HepG2 (cell line): ENCODE results near the gene SLCO2A1. TPM values are rescaled to one million over a fixed set of nuclear protein-coding genes. Genes with fewer than 3 reads are reported as not detected.

Source experiments
- ATAC-seq: fragments of 200-7000 bp; cut with Tn5 transposase; 3 replicates; pipeline ENCODE4 v1.9.1; 2020; ENCODE audit warnings: mild to moderate bottlenecking, moderate library complexity
- BruUV-seq: library from RNA; stranded (reverse); fragments of 400-500 nt; replicated peaks from 2 replicates; lab custom pipeline; 2021; lab: Mats Ljungman, UMichigan
- CTCF ChIA-PET: fragments of 300-600 bp; formaldehyde crosslinking; extraction: SDS; loops from one replicate; lab custom pipeline; 2021; ENCODE audit warnings: low total read pairs, inconsistent platforms, low intra/inter-chr PET ratio; lab: Yijun Ruan, JAX
- POLR2A ChIA-PET: fragments of 350-600 bp; sonication (Branson Sonifier 250); formaldehyde crosslinking; loops from one replicate; lab custom pipeline; 2020; ENCODE audit warnings: antibody characterized with exemption, inconsistent platforms; lab: Yijun Ruan, JAX
- DNase-seq: peaks from one replicate; pipeline ENCODE4 v3.0.0-alpha.2; 2015; ENCODE audit warnings: low spot score
- FAIRE-seq: peaks from 3 replicates; lab custom pipeline; 2011; peaks lifted over from hg19 to GRCh38; lab: Jason Lieb, UNC
- H2AFZ ChIP-seq: one replicate; pipeline ENCODE4 v1.6.1; 2011; ENCODE audit warnings: low read length, inconsistent platforms
- H3K27ac ChIP-seq: fragments of 300-600 bp; 3 replicates; pipeline ENCODE4 v1.8.0; 2011; ENCODE audit warnings: mixed run types, mild to moderate bottlenecking, mixed read lengths, low read length, inconsistent platforms; ENCODE audit not compliant: insufficient read depth; ENCODE audit errors: extremely low read length
- H3K27me3 ChIP-seq, 2 experiments: fragments of 200-600 bp in 1 of 2; 2 replicates in 1 of 2; 3 replicates in 1 of 2; pipeline versions ENCODE4 v1.6.0 to v1.8.0; 2011; ENCODE audit warnings: low read length in 2 of 2, mild to moderate bottlenecking in 2 of 2, moderate library complexity in 2 of 2, inconsistent platforms in 1 of 2; ENCODE audit not compliant: insufficient read depth in 2 of 2, control insufficient read depth in 1 of 2
- H3K36me3 ChIP-seq, 2 experiments: fragments of 200-600 bp in 1 of 2; replicated peaks in 1 of 2; 2 replicates in 1 of 2; 3 replicates in 1 of 2; pipeline versions ENCODE4 v1.5.1 to v1.8.0; 2011; ENCODE audit warnings: low read length in 2 of 2, inconsistent platforms in 1 of 2; ENCODE audit not compliant: insufficient read depth in 2 of 2, control insufficient read depth in 1 of 2
- H3K4me1 ChIP-seq: 2 replicates; pipeline ENCODE4 v1.5.1; 2012; ENCODE audit warnings: low read length, inconsistent platforms; ENCODE audit not compliant: insufficient read depth
- H3K4me2 ChIP-seq: 2 replicates; pipeline ENCODE4 v1.6.0; 2011; ENCODE audit warnings: low read depth, low read length, inconsistent platforms
- H3K4me3 ChIP-seq, 3 experiments: fragments of 200-600 bp in 1 of 3; sonication (generic), shearing (Covaris generic) in 1 of 3; replicated peaks in 1 of 3; 2 replicates each; pipeline ENCODE4 v1.5.1; 2011 to 2016; ENCODE audit warnings: low read length in 3 of 3, inconsistent platforms in 2 of 3, low read depth in 2 of 3, mild to moderate bottlenecking in 2 of 3, control low read depth in 1 of 3, mixed read lengths in 1 of 3; ENCODE audit not compliant: insufficient read depth in 1 of 3
- H3K79me2 ChIP-seq: one replicate; pipeline ENCODE4 v1.6.1; 2011; ENCODE audit warnings: low read length, inconsistent platforms; ENCODE audit not compliant: insufficient read depth
- H3K9ac ChIP-seq: 2 replicates; pipeline ENCODE4 v1.6.0; 2011; ENCODE audit warnings: mild to moderate bottlenecking, low read depth, low read length, inconsistent platforms; ENCODE audit not compliant: insufficient read depth
- H3K9me3 ChIP-seq: 2 replicates; pipeline ENCODE4 v1.5.1; 2012; ENCODE audit warnings: mild to moderate bottlenecking, low read length
- H4K20me1 ChIP-seq: 2 replicates; pipeline ENCODE4 v1.6.0; 2011; ENCODE audit warnings: inconsistent platforms, mild to moderate bottlenecking, low read length, moderate library complexity; ENCODE audit not compliant: insufficient read depth
- ATF1 ChIP-seq: IDR thresholded peaks from 2 replicates; pipeline ENCODE4 v1.6.1; 2016; ENCODE audit warnings: mild to moderate bottlenecking, control low read depth
- NAIF1 ChIP-seq: sonication (generic); formaldehyde crosslinking; IDR thresholded peaks from 2 replicates; pipeline ENCODE4 v1.5.0; 2020; ENCODE audit warnings: mild to moderate bottlenecking, missing genetic modification reagents, borderline replicate concordance
- NBN ChIP-seq: fragments of 450-650 bp; conservative IDR thresholded peaks from 2 replicates; pipeline ENCODE4 v1.6.1; 2017
- NKX3-1 ChIP-seq: sonication (generic); formaldehyde crosslinking; IDR thresholded peaks from 2 replicates; pipeline ENCODE4 v1.5.0; 2020; ENCODE audit warnings: missing genetic modification reagents
- PHF21A ChIP-seq: sonication (generic); formaldehyde crosslinking; IDR thresholded peaks from 2 replicates; pipeline ENCODE4 v1.5.0; 2020; ENCODE audit warnings: mild to moderate bottlenecking, missing genetic modification reagents
- POLR2A ChIP-seq, 2 experiments: IDR thresholded peaks; 2 replicates each; pipeline ENCODE4 v1.6.1; 2011; ENCODE audit warnings: low read depth in 2 of 2, low read length in 2 of 2, mild to moderate bottlenecking in 1 of 2, moderate library complexity in 1 of 2; ENCODE audit not compliant: insufficient read depth in 1 of 2
- SUZ12 ChIP-seq: fragments of 150-350 bp; IDR thresholded peaks from 2 replicates; pipeline ENCODE4 v1.6.1; 2014; ENCODE audit warnings: low read depth, low read length
- XBP1 ChIP-seq: sonication (generic); formaldehyde crosslinking; IDR thresholded peaks from 2 replicates; pipeline ENCODE4 v1.5.0; 2020; ENCODE audit warnings: missing genetic modification reagents
- ZMAT3 ChIP-seq: sonication (generic); formaldehyde crosslinking; conservative IDR thresholded peaks from 2 replicates; pipeline ENCODE4 v1.7.0; 2021; ENCODE audit warnings: missing genetic modification reagents
- ZNF20 ChIP-seq: sonication (generic); formaldehyde crosslinking; IDR thresholded peaks from 2 replicates; pipeline ENCODE4 v1.4.0; 2020; ENCODE audit warnings: mild to moderate bottlenecking, moderate library complexity, missing genetic modification reagents
- ZNF34 ChIP-seq: sonication (generic); formaldehyde crosslinking; IDR thresholded peaks from 2 replicates; pipeline ENCODE4 v1.4.0; 2020; ENCODE audit warnings: mild to moderate bottlenecking, missing genetic modification reagents, borderline replicate concordance
- ZNF674 ChIP-seq: sonication (generic); formaldehyde crosslinking; IDR thresholded peaks from 2 replicates; pipeline ENCODE4 v1.5.0; 2020; ENCODE audit warnings: low read depth, mild to moderate bottlenecking, missing genetic modification reagents
- ZSCAN20 ChIP-seq: sonication (generic); formaldehyde crosslinking; IDR thresholded peaks from 2 replicates; pipeline ENCODE4 v1.4.0; 2020; ENCODE audit warnings: missing genetic modification reagents, mild to moderate bottlenecking, borderline replicate concordance
- WGBS: methylation state at CpG from one replicate; pipeline ENCODE4 v1.1.6; 2017; ENCODE audit warnings: low lambda C conversion rate; 5-methylcytosine and 5-hydroxymethylcytosine counted together
- in situ Hi-C: cut with HindIII; loops from 2 replicates; pipeline ENCODE4 v1.10.0; 2017; ENCODE audit warnings: low pct_unique_long_range_greater_than_20kb; ENCODE audit not compliant: extremely low pct_ligation_motif_present
- intact Hi-C: fragments of 100-400 bp; cut with micrococcal nuclease; formaldehyde crosslinking; loops from one replicate; pipeline ENCODE4 v1.10.0; 2022; ENCODE audit not compliant: unreplicated experiment
- polyA plus RNA-seq, 8 experiments: library from polyadenylated mRNA; depleted of rRNA in 3 of 8; stranded (reverse) in 7 of 8; unstranded in 1 of 8; fragments of >200 nt; fragmentation: Illumina TruSeq in 4 of 8; extraction: Trizol in 4 of 8; gene quantifications; 2 replicates each; pipeline versions ENCODE4 v1.2.1 to v1.2.3, GENCODE V29; 2011 to 2016; ENCODE audit warnings: low read depth in 4 of 8, missing spikeins in 1 of 8, mixed read lengths in 1 of 8; ENCODE audit not compliant: insufficient read depth in 1 of 8
- total RNA-seq, 5 experiments: library from RNA; depleted of rRNA; stranded (reverse); fragments of >200 nt; fragmentation: Illumina TruSeq; extraction: Trizol; gene quantifications; 2 replicates each; pipeline ENCODE4 v1.2.3, GENCODE V29; 2016; ENCODE audit warnings: low read depth in 1 of 5
- TF ChIP-seq, protein P1 (sequence below): IDR thresholded peaks from 2 replicates; pipeline ENCODE4 v1.6.1; 2018; ENCODE audit warnings: missing genetic modification reagents
- TF ChIP-seq, protein P2 (sequence below): sonication (generic); formaldehyde crosslinking; IDR thresholded peaks from 2 replicates; pipeline ENCODE4 v1.4.0; 2020; ENCODE audit warnings: missing genetic modification reagents

Gene SLCO2A1
- total and polyA plus RNA-seq, 2 of the 13 experiments (the other 11 are each of a cell fraction or from before 2014, with no cell fraction given): 0.04 TPM; not detected in 1

DNA sequence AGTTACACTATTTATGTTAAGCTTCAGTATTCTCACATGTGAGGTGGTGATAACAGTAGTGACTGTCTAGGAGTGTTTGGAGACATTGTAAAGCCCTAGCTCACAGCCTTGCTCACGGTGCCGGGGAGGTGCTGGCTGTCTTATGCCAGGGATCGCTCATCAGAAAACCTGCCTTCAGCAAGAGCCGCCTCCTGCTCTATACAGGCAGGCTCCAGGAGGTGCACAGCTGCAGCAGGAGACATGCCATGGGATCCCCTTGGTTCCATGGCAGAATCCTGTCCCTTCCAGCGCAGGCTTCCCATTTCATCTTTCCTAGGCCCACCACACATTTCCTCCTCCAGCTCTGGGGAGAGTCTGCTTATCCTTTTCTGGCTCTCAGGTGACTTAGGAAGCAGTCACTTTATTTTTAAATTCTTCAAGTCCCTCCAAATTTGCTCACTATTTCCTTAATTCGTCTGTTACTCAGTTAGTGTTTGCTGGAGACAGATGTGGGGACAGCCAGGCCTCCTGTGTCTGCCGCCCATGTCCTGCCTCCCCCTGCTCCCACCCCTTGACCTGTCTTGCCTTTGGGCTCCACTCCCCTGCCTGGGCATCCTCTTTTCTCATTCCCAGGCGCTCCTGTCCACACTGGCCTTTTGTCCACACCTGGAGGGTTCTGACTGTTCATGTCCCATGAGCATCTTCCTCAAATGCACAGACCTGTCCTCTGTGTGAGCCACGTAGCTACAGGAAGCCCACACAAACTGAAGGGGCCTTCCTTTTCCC lies 31.7 kb downstream of the SLCO2A1 start:
- peaks cover 6 to 45% of the 10 kb centered on the region in 2 experiments; a peak in 3 of 5 replicates for H3K27me3 ChIP-seq
- H3K4me1 ChIP-seq: no peaks in the 10 kb centered on the region
- WGBS: 15% methylated on average over 5 of the region's 9 CpGs
- H3K4me2 ChIP-seq: no peak overlapping the region
- intact Hi-C loops: no loop called here
- no peak for TF ChIP-seq ZNF20 (CRISPR knock-in tag)
- TF ChIP-seq SUZ12: no peak
- no peak for TF ChIP-seq NBN
- TF ChIP-seq, protein P1, sequence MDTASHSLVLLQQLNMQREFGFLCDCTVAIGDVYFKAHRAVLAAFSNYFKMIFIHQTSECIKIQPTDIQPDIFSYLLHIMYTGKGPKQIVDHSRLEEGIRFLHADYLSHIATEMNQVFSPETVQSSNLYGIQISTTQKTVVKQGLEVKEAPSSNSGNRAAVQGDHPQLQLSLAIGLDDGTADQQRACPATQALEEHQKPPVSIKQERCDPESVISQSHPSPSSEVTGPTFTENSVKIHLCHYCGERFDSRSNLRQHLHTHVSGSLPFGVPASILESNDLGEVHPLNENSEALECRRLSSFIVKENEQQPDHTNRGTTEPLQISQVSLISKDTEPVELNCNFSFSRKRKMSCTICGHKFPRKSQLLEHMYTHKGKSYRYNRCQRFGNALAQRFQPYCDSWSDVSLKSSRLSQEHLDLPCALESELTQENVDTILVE: no peak
- TF ChIP-seq XBP1: no peak
- TF ChIP-seq POLR2A (IDR thresholded peaks at IDR 0.05; ENCODE audit: insufficient read depth in 1 of 2, low read depth in 2 of 2, low read length in 2 of 2): no peak
- TF ChIP-seq ZMAT3 (CRISPR knock-in tag): no peak
- no peak for TF ChIP-seq ZSCAN20
- TF ChIP-seq, protein P2, sequence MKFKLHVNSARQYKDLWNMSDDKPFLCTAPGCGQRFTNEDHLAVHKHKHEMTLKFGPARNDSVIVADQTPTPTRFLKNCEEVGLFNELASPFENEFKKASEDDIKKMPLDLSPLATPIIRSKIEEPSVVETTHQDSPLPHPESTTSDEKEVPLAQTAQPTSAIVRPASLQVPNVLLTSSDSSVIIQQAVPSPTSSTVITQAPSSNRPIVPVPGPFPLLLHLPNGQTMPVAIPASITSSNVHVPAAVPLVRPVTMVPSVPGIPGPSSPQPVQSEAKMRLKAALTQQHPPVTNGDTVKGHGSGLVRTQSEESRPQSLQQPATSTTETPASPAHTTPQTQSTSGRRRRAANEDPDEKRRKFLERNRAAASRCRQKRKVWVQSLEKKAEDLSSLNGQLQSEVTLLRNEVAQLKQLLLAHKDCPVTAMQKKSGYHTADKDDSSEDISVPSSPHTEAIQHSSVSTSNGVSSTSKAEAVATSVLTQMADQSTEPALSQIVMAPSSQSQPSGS (CRISPR knock-in tag): no peak
- no peak for TF ChIP-seq PHF21A (CRISPR knock-in tag)
- no peak for TF ChIP-seq ATF1 (CRISPR knock-in tag)
- no peak for TF ChIP-seq NAIF1 (CRISPR knock-in tag)
- no peak for TF ChIP-seq ZNF34 (CRISPR knock-in tag)
- no peak for TF ChIP-seq NKX3-1
- no peak for TF ChIP-seq ZNF674 (CRISPR knock-in tag)
- no peak for DNase-seq
- no peaks in the 10 kb centered on the region for H3K79me2 ChIP-seq
- H2AFZ ChIP-seq: no peak overlapping the region
- CTCF ChIA-PET: no interaction called here
- BruUV-seq: no TSS peak
- no peak overlapping the region for H3K9ac ChIP-seq
- no peaks in the 10 kb centered on the region for H4K20me1 ChIP-seq
- no peak for FAIRE-seq
- H3K36me3 ChIP-seq: no peaks in the 10 kb centered on the region
- ATAC-seq: no peak
- H3K27ac ChIP-seq: no peak overlapping the region
- H3K4me3 ChIP-seq: no peak overlapping the region
- in situ Hi-C loops: no loop called here
- H3K9me3 ChIP-seq: no peaks in the 10 kb centered on the region
- POLR2A ChIA-PET: no interaction called here
